ENCODE measurements around the gene GLMP. TPM values are rescaled to one million over a fixed set of nuclear protein-coding genes. Genes with fewer than 3 reads are reported as not detected.
A peak's percentile ranks its signal among the peaks of the same experiment; 100 is the strongest.

The GLMP gene
- total RNA-seq, 1 donor from 2014 or later: 17.2 TPM

- H3K4me1 Mint-ChIP-seq (ENCODE audit: low read depth): peaks cover 13% of the 10 kb centered on the region
- intact Hi-C loops (cut with micrococcal nuclease): no loop called here
- no peak overlapping the region for H3K4me3 Mint-ChIP-seq
- no peak for DNase-seq (ENCODE audit: low spot score)
- peaks cover 62% of the 10 kb centered on the region for H3K36me3 Mint-ChIP-seq (ENCODE audit: low read depth)
- no peaks in the 10 kb centered on the region for H3K9me3 Mint-ChIP-seq
- H3K27me3 Mint-ChIP-seq (ENCODE audit: insufficient read depth): no peaks in the 10 kb centered on the region
- no peak overlapping the region for H3K27ac Mint-ChIP-seq
Measured at GRCh38 chr1:156259805-156260204, 35.7 kb downstream of the GLMP start.

GRCh38 chr1:156258859-156259258, 36.6 kb downstream of the GLMP start:
- intact Hi-C loops (cut with micrococcal nuclease): no loop called here
- no peak for DNase-seq (ENCODE audit: low spot score)
- no peak overlapping the region for H3K4me3 Mint-ChIP-seq
- H3K27me3 Mint-ChIP-seq (ENCODE audit: insufficient read depth): no peaks in the 10 kb centered on the region
- H3K9me3 Mint-ChIP-seq: no peaks in the 10 kb centered on the region
- peaks cover 13% of the 10 kb centered on the region for H3K4me1 Mint-ChIP-seq (ENCODE audit: low read depth)
- H3K36me3 Mint-ChIP-seq (ENCODE audit: low read depth): peaks cover 61% of the 10 kb centered on the region
- no peak overlapping the region for H3K27ac Mint-ChIP-seq

- H3K4me1 Mint-ChIP-seq (ENCODE audit: low read depth): peaks cover 16% of the 10 kb centered on the region
- no peaks in the 10 kb centered on the region for H3K27me3 Mint-ChIP-seq (ENCODE audit: insufficient read depth)
- intact Hi-C loops (cut with micrococcal nuclease): no loop called here
- no peak for DNase-seq (ENCODE audit: low spot score)
- no peak overlapping the region for H3K27ac Mint-ChIP-seq
- H3K9me3 Mint-ChIP-seq: no peaks in the 10 kb centered on the region
- H3K4me3 Mint-ChIP-seq: no peak overlapping the region
- peaks cover 58% of the 10 kb centered on the region for H3K36me3 Mint-ChIP-seq (ENCODE audit: low read depth)
Measured at GRCh38 chr1:156257711-156258110, 37.8 kb downstream of the GLMP start.

- no peak for DNase-seq (ENCODE audit: low spot score)
- peaks cover 24% of the 10 kb centered on the region for H3K4me1 Mint-ChIP-seq (ENCODE audit: low read depth)
- intact Hi-C loops (cut with micrococcal nuclease): no loop called here
- H3K9me3 Mint-ChIP-seq: no peaks in the 10 kb centered on the region
- no peak overlapping the region for H3K4me3 Mint-ChIP-seq
- H3K27ac Mint-ChIP-seq: no peak overlapping the region
- H3K27me3 Mint-ChIP-seq (ENCODE audit: insufficient read depth): no peaks in the 10 kb centered on the region
- H3K36me3 Mint-ChIP-seq (ENCODE audit: low read depth): peaks cover 49% of the 10 kb centered on the region
Measured at GRCh38 chr1:156253634-156254033, 41.8 kb downstream of the GLMP start.

- H3K4me3 Mint-ChIP-seq: no peak overlapping the region
- H3K27me3 Mint-ChIP-seq (ENCODE audit: insufficient read depth): no peaks in the 10 kb centered on the region
- peaks cover 11% of the 10 kb centered on the region for H3K4me1 Mint-ChIP-seq (ENCODE audit: low read depth)
- H3K27ac Mint-ChIP-seq: no peak overlapping the region
- peaks cover 37% of the 10 kb centered on the region for H3K36me3 Mint-ChIP-seq (ENCODE audit: low read depth)
- no peaks in the 10 kb centered on the region for H3K9me3 Mint-ChIP-seq
- intact Hi-C loops (cut with micrococcal nuclease): no loop called here
- DNase-seq (ENCODE audit: low spot score): no peak
Measured at GRCh38 chr1:156251527-156251926, 44.0 kb downstream of the GLMP start.

GRCh38 chr1:156249593-156249992, 45.9 kb downstream of the GLMP start:
- no peak overlapping the region for H3K27ac Mint-ChIP-seq
- peaks cover 20% of the 10 kb centered on the region for H3K4me1 Mint-ChIP-seq (ENCODE audit: low read depth)
- H3K36me3 Mint-ChIP-seq (ENCODE audit: low read depth): peaks cover 31% of the 10 kb centered on the region
- no peak overlapping the region for H3K4me3 Mint-ChIP-seq
- no peak for DNase-seq (ENCODE audit: low spot score)
- intact Hi-C loops (cut with micrococcal nuclease): no loop called here
- H3K9me3 Mint-ChIP-seq: no peaks in the 10 kb centered on the region
- H3K27me3 Mint-ChIP-seq (ENCODE audit: insufficient read depth): no peaks in the 10 kb centered on the region

- H3K36me3 Mint-ChIP-seq (ENCODE audit: low read depth): peaks cover 27% of the 10 kb centered on the region
- H3K4me1 Mint-ChIP-seq (ENCODE audit: low read depth): peaks cover 20% of the 10 kb centered on the region
- peak overlapping the region; percentile 44 for H3K27ac Mint-ChIP-seq
- DNase-seq (ENCODE audit: low spot score): no peak
- H3K9me3 Mint-ChIP-seq: no peaks in the 10 kb centered on the region
- H3K4me3 Mint-ChIP-seq: no peak overlapping the region
- intact Hi-C loops (cut with micrococcal nuclease): no loop called here
- H3K27me3 Mint-ChIP-seq (ENCODE audit: insufficient read depth): no peaks in the 10 kb centered on the region
Measured at GRCh38 chr1:156248323-156248683, 47.2 kb downstream of the GLMP start.

GRCh38 chr1:156247460-156248322, 47.8 kb downstream of the GLMP start, which contains the start of gene PAQR6:
TSS of gene PAQR6 (minus strand) at chr1:156248056. CDS start at chr1:156246731, 1,325 bp downstream.
- peaks cover 22% of the 10 kb centered on the region for H3K36me3 Mint-ChIP-seq (ENCODE audit: low read depth)
- peak within 1 kb of the TSS; percentile 44 for H3K27ac Mint-ChIP-seq
- no peak within 1 kb of the TSS for H3K4me3 Mint-ChIP-seq

GRCh38 chr1:156246781-156247459, 48.6 kb downstream of the GLMP start:
- no peak for DNase-seq (ENCODE audit: low spot score)
- intact Hi-C loops (cut with micrococcal nuclease): no loop called here
- peaks cover 9% of the 10 kb centered on the region for H3K4me1 Mint-ChIP-seq (ENCODE audit: low read depth)
- H3K27ac Mint-ChIP-seq: no peak overlapping the region
- H3K4me3 Mint-ChIP-seq: no peak overlapping the region
- peaks cover 16% of the 10 kb centered on the region for H3K36me3 Mint-ChIP-seq (ENCODE audit: low read depth)
- no peaks in the 10 kb centered on the region for H3K27me3 Mint-ChIP-seq (ENCODE audit: insufficient read depth)
- no peaks in the 10 kb centered on the region for H3K9me3 Mint-ChIP-seq

More at GRCh38 chr1:156247460-156248322, 47.8 kb downstream of the GLMP start, which contains the start of gene PAQR6:
- DNase-seq (ENCODE audit: low spot score): no peak
- H3K4me1 Mint-ChIP-seq (ENCODE audit: low read depth): peaks cover 16% of the 10 kb centered on the region
- H3K9me3 Mint-ChIP-seq: no peaks in the 10 kb centered on the region
- no peaks in the 10 kb centered on the region for H3K27me3 Mint-ChIP-seq (ENCODE audit: insufficient read depth)
- intact Hi-C loops (cut with micrococcal nuclease): no loop called here

- H3K27me3 Mint-ChIP-seq (ENCODE audit: insufficient read depth): no peaks in the 10 kb centered on the region
- peak overlapping the region; percentile 29 for H3K27ac Mint-ChIP-seq
- no peak for DNase-seq (ENCODE audit: low spot score)
- intact Hi-C loops (cut with micrococcal nuclease): no loop called here
- peaks cover 9% of the 10 kb centered on the region for H3K4me1 Mint-ChIP-seq (ENCODE audit: low read depth)
- peaks cover 15% of the 10 kb centered on the region for H3K36me3 Mint-ChIP-seq (ENCODE audit: low read depth)
- no peaks in the 10 kb centered on the region for H3K9me3 Mint-ChIP-seq
- H3K4me3 Mint-ChIP-seq: no peak overlapping the region
Measured at GRCh38 chr1:156246241-156246780, 49.2 kb downstream of the GLMP start.

GRCh38 chr1:156245451-156246232, 49.8 kb downstream of the GLMP start:
- Mint-ChIP-seq H3K27me3 (ENCODE audit: insufficient read depth) (no peaks in the 10 kb centered on the region), H3K4me3 (peak overlapping the region; percentile 75), H3K36me3 (ENCODE audit: low read depth) (peaks cover 14% of the 10 kb centered on the region), H3K27ac (peak overlapping the region; percentile 82), H3K9me3 (no peaks in the 10 kb centered on the region), H3K4me1 (ENCODE audit: low read depth) (peaks cover 9% of the 10 kb centered on the region)
- intact Hi-C loops (cut with micrococcal nuclease): no loop called here
- peak; percentile 20 for DNase-seq (ENCODE audit: low spot score)

- peaks cover 9% of the 10 kb centered on the region for H3K4me1 Mint-ChIP-seq (ENCODE audit: low read depth)
- peak overlapping the region; percentile 75 for H3K4me3 Mint-ChIP-seq
- H3K27me3 Mint-ChIP-seq (ENCODE audit: insufficient read depth): no peaks in the 10 kb centered on the region
- peak overlapping the region; percentile 82 for H3K27ac Mint-ChIP-seq
- intact Hi-C loops (cut with micrococcal nuclease): no loop called here
- no peaks in the 10 kb centered on the region for H3K9me3 Mint-ChIP-seq
- DNase-seq (ENCODE audit: low spot score): no peak
- peaks cover 13% of the 10 kb centered on the region for H3K36me3 Mint-ChIP-seq (ENCODE audit: low read depth)
Measured at GRCh38 chr1:156244712-156245111, 50.8 kb downstream of the GLMP start.

Data from activated T-helper 1 cell treated with anti-CD3 and anti-CD28 coated beads, Interleukin-12 subunit alpha, Interleukin-12 subunit beta, Interleukin-2, Interleukin-4 antibody, amounts not matched to agents 30 ng/mL and 10 ng/mL and 1 ng/mL, durations not matched to agents 14 hours and 24 hours and 36 hours (primary cell).